Measurements from ENCODE around the gene ARL5B. TPM values are rescaled to one million over a fixed set of nuclear protein-coding genes. Genes with fewer than 3 reads are reported as not detected.

Gene ARL5B
- 10 to 100 TPM; 14.1 to 14.4 TPM for total RNA-seq

GRCh38 chr10:18659125-18659818, at the start of gene ARL5B:
Gene ARL5B (plus strand): TSS chr10:18659431. CDS start chr10:18659638, 207 bp downstream.

GRCh38 chr10:18651324-18652007, 7.8 kb upstream of the ARL5B start, which contains the start of gene NSUN6:
Gene NSUN6 (minus strand): TSS chr10:18651587. CDS start chr10:18651203, 384 bp downstream.

Other genes with a start within 250 kb of the ARL5B start
- gene NSUN6, start 7.8 kb upstream of the ARL5B start, total RNA-seq, result 10 to 100 TPM; 22.7 to 25.5 TPM

Measured in activated naive CD4-positive, alpha-beta T cell treated with anti-CD3 and anti-CD28 coated beads, Interleukin-2, amount 10 ng/mL, durations not matched to agents 5 hours and 36 hours (primary cell).